Body of pancreas (tissue), 4 donors: Measurements from ENCODE around the gene BRPF3.

Source experiments
- POLR2A ChIP-seq, 3 donors: fragments of 450-650 bp; IDR thresholded peaks; one replicate each; pipeline ENCODE4 v1.6.1; 2016; ENCODE audit warnings: antibody characterized with exemption in 3 of 3, mild to moderate bottlenecking in 2 of 3
- TF ChIP-seq, protein P1 (sequence below), 7 experiments: fragments of 450-650 bp in 4 of 7; fragments of 200-600 bp in 3 of 7; sonication (generic) in 3 of 7; IDR thresholded peaks; one replicate each; pipeline ENCODE4 v1.5.1; 2016 to 2019; ENCODE audit warnings: antibody characterized with exemption in 7 of 7

DNA sequence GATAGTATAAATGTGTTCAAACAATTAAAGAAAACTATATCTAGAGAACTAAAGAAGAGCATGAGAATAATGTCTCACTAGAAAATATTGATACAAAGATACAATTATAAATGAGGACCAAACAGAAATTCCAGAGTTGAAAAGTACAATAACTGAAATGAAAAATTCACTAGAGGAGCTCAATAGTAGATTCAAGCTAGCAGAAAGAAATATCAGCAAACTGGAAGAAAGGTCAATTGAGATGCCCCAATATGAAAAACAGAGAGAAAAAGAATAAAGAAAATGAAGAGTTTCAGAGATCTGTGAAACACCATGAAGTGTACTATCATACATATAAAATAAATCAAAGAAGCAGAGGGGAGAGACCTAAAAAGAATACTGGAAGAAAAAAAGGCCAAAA is 18.0 kb upstream of the BRPF3 start:
- TF ChIP-seq, protein P1, sequence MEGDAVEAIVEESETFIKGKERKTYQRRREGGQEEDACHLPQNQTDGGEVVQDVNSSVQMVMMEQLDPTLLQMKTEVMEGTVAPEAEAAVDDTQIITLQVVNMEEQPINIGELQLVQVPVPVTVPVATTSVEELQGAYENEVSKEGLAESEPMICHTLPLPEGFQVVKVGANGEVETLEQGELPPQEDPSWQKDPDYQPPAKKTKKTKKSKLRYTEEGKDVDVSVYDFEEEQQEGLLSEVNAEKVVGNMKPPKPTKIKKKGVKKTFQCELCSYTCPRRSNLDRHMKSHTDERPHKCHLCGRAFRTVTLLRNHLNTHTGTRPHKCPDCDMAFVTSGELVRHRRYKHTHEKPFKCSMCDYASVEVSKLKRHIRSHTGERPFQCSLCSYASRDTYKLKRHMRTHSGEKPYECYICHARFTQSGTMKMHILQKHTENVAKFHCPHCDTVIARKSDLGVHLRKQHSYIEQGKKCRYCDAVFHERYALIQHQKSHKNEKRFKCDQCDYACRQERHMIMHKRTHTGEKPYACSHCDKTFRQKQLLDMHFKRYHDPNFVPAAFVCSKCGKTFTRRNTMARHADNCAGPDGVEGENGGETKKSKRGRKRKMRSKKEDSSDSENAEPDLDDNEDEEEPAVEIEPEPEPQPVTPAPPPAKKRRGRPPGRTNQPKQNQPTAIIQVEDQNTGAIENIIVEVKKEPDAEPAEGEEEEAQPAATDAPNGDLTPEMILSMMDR (IDR thresholded peaks at IDR 0.05): no peak
- no peak for TF ChIP-seq POLR2A (IDR thresholded peaks at IDR 0.05)
